HCT116 (cell line): ENCODE data around the gene CALR.
A peak's percentile ranks its signal among the peaks of the same experiment; 100 is the strongest.

Experiments used
- ATF3 ChIP-seq: IDR thresholded peaks from 2 replicates; pipeline ENCODE4 v1.6.1; 2012
- ELF1 ChIP-seq: IDR thresholded peaks from 2 replicates; pipeline ENCODE4 v1.6.1; 2012; ENCODE audit warnings: low read depth, borderline replicate concordance
- POLR2A ChIP-seq: IDR thresholded peaks from 2 replicates; pipeline ENCODE4 v1.7.0; 2011; ENCODE audit warnings: borderline replicate concordance; ENCODE audit not compliant: insufficient read depth, insufficient read length; ENCODE audit errors: extremely low read depth
- POLR2AphosphoS5 ChIP-seq: IDR thresholded peaks from 2 replicates; pipeline ENCODE4 v1.6.1; 2011; ENCODE audit warnings: mild to moderate bottlenecking, low read depth, low read length, moderate library complexity
- RAD21 ChIP-seq: IDR thresholded peaks from 2 replicates; pipeline ENCODE4 v1.6.1; 2012; ENCODE audit warnings: low read depth, mild to moderate bottlenecking
- SP1 ChIP-seq: IDR thresholded peaks from 2 replicates; pipeline ENCODE4 v1.6.1; 2012; ENCODE audit warnings: low read depth
- TCF7L2 ChIP-seq: IDR thresholded peaks from 2 replicates; pipeline ENCODE4 v1.7.0; 2011; ENCODE audit warnings: borderline replicate concordance, inconsistent platforms; ENCODE audit not compliant: insufficient read depth, insufficient read length; ENCODE audit errors: extremely low read depth
- YY1 ChIP-seq: IDR thresholded peaks from 2 replicates; pipeline ENCODE4 v1.6.1; 2011; ENCODE audit warnings: low read length, low read depth, moderate library complexity, mild to moderate bottlenecking; ENCODE audit not compliant: insufficient replicate concordance; ENCODE audit errors: extremely low read depth
- TF ChIP-seq, protein P1 (sequence below), 3 experiments: fragments of 200-600 bp in 1 of 3; sonication (generic) in 1 of 3; IDR thresholded peaks in 2 of 3; conservative IDR thresholded peaks in 1 of 3; 2 replicates each; pipeline ENCODE4 v1.5.1; 2012 to 2017; ENCODE audit warnings: low read depth in 2 of 3, low read length in 2 of 3, antibody characterized with exemption in 1 of 3, borderline replicate concordance in 1 of 3, control low read depth in 1 of 3, mild to moderate bottlenecking in 1 of 3, mixed read lengths in 1 of 3, mixed run types in 1 of 3, moderate library complexity in 1 of 3; ENCODE audit not compliant: insufficient read depth in 1 of 3

DNA sequence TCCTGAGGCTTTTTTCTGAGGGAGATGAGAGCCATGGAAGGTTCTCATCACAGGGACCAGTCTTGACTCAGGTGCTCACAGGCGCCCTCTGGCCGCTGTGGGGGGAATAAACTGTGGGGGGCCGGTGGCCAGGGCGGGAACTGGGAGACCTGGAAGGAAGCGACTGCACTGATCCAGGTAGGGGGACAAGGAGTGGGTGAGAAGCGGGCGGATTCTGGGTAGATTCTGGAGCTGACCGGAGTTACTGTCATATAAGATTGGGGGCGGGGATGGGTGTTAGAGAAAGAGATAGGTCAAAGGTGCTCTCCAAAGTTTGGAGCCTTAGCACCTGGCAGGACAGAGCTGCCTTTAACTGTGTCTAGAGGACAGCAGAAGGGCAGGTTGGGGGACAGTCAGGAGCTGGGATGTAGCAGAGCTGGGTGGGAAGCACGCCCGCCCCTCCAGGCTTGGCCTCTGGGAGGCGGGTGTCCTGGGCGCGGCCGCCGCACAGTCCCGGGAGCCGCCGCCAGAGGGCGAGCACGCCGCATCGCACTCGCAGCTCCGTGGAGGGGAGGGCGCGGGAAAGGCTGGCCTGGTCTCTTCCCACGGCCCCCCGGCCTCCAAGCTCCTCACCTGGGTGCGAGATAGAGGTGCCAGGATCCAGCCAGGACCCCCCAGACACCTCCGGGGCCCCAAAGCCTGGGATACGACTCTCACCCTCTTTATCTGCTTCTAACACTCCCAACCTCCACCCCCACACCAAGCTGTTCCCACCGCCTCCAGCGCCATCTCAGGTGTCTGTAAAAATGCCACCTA is 26.8 kb downstream of the CALR start:
- TF ChIP-seq, protein P1, sequence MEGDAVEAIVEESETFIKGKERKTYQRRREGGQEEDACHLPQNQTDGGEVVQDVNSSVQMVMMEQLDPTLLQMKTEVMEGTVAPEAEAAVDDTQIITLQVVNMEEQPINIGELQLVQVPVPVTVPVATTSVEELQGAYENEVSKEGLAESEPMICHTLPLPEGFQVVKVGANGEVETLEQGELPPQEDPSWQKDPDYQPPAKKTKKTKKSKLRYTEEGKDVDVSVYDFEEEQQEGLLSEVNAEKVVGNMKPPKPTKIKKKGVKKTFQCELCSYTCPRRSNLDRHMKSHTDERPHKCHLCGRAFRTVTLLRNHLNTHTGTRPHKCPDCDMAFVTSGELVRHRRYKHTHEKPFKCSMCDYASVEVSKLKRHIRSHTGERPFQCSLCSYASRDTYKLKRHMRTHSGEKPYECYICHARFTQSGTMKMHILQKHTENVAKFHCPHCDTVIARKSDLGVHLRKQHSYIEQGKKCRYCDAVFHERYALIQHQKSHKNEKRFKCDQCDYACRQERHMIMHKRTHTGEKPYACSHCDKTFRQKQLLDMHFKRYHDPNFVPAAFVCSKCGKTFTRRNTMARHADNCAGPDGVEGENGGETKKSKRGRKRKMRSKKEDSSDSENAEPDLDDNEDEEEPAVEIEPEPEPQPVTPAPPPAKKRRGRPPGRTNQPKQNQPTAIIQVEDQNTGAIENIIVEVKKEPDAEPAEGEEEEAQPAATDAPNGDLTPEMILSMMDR (IDR thresholded peaks at IDR 0.05 in 2 of 3, conservative IDR thresholded peaks at IDR 0.05 in 1 of 3; ENCODE audit: borderline replicate concordance in 1 of 3, insufficient read depth in 1 of 3, low read depth in 2 of 3, low read length in 2 of 3): peak; percentile 72 to 98 (median 91)
- TF ChIP-seq POLR2A (peak; percentile 11), TCF7L2 (no peak), POLR2AphosphoS5 (peak; percentile 48), RAD21 (peak; percentile 77), YY1 (no peak), SP1 (no peak), ATF3 (no peak), ELF1 (no peak)
